Measurements from ENCODE around the gene CNIH2.

DNA sequence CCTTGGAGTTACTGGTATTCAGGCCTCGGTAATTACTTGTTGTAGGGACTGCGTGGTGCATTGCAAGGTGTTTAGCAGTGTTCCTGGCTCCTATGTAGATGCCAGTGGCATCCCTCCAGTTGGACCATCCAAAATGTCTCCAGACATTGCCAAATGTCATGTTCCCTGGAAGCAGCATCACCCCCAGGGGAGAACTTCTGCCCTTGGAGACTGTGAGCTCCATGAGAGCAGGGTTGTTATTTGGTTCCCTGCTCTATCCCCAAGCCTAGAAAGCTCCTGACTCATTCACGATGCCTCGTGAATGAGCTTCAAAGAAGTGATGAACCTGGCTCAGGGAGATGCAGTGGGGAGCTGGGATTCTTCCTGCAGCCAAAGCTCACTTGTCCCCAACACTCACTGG, 43.6 kb downstream of the CNIH2 start:
- TF ChIP-seq, protein P1, sequence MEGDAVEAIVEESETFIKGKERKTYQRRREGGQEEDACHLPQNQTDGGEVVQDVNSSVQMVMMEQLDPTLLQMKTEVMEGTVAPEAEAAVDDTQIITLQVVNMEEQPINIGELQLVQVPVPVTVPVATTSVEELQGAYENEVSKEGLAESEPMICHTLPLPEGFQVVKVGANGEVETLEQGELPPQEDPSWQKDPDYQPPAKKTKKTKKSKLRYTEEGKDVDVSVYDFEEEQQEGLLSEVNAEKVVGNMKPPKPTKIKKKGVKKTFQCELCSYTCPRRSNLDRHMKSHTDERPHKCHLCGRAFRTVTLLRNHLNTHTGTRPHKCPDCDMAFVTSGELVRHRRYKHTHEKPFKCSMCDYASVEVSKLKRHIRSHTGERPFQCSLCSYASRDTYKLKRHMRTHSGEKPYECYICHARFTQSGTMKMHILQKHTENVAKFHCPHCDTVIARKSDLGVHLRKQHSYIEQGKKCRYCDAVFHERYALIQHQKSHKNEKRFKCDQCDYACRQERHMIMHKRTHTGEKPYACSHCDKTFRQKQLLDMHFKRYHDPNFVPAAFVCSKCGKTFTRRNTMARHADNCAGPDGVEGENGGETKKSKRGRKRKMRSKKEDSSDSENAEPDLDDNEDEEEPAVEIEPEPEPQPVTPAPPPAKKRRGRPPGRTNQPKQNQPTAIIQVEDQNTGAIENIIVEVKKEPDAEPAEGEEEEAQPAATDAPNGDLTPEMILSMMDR (IDR thresholded peaks at IDR 0.05) = no peak
- no peak for TF ChIP-seq EZH2 (IDR thresholded peaks at IDR 0.05; ENCODE audit: borderline replicate concordance, insufficient read depth, low read depth, low read length, poor library complexity, severe bottlenecking)
